HL-60/S4 treated with retinoic acid at 250 ng/mL for 4 days and 3 days (cell line): ENCODE measurements around the gene BACH1.

Experiments used
- in situ Hi-C: fragments of 300-500 bp; cut with MboI; formaldehyde crosslinking; loops from 2 replicates; pipeline ENCODE4 v1.7.0; 2022; ENCODE audit warnings: low sequenced_read_pairs

BACH1 gene

GRCh38 chr21:29290240-29290639 lies 8.5 kb upstream of the BACH1 start:
- in situ Hi-C loops = no loop called here

GRCh38 chr21:29293495-29293894 lies 5.2 kb upstream of the BACH1 start:
- in situ Hi-C loops = no loop called here

- in situ Hi-C loops = no loop called here
These were observed 3.6 kb upstream of the BACH1 start for GRCh38 chr21:29295066-29295650.

DNA sequence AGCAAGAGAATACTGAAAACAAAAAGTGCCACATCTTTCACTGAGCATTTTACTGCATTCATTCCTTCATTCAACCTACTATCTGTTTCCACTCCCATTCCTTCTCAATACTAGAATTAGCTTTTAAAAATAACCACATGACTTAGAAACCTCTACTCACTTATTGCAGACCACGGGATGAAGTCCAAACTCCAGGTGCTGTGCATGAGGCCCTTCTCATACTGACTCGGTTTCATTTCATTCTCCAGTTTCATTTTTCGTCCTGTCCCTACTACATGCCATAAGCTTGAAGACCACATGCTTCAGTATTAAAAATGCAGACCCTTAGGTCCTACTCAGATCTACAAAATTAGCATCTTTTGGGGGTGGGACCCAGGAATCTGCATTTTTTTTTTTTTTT lies 2.3 kb upstream of the BACH1 start:
- in situ Hi-C loops = no loop called here

GRCh38 chr21:29297483-29298347 lies 1.0 kb upstream of the BACH1 start:
- in situ Hi-C loops = no loop called here

DNA sequence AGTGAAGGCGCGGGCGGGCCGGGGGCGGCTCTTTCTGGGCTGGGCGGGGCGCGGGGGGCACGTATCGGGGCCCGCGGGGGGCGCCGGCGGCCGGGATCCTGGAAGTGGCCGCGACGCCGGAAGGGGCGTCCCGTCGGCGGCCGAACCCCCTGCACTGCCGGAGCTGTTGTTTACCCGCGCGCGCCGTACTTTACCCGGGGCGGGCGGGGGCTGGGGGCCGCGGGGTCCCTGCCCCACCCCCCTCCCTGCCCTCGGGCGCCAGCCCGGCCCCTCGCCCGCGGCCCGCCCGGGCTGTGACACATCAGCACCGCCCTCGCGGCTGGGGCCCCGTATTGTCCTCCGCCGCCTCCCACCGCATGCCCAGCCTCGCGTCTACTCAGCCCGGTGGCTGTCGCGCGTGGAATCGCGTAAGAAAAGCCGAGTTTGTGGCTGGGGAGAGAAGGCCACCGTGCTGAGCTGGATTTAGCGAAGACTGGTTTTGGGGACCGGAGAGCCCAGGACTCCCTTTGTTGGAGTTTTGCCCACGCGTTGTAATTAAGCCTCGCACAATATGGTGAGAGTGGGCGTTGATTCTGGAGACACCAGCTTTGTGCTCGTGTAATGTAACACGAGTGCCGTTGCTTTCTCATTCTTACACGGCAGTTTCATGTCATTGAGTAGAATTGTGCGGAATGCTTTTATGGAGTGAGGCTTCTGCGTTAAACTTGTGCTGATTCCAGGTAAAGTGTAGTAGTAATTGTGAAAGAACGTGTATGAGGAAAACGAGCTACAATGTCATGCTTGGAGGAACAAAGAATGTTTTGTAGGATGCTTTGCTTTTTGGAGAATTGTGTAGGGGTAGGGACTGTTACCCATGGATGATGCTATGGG lies 559 bp downstream of the BACH1 start:
- in situ Hi-C loops = no loop called here

DNA sequence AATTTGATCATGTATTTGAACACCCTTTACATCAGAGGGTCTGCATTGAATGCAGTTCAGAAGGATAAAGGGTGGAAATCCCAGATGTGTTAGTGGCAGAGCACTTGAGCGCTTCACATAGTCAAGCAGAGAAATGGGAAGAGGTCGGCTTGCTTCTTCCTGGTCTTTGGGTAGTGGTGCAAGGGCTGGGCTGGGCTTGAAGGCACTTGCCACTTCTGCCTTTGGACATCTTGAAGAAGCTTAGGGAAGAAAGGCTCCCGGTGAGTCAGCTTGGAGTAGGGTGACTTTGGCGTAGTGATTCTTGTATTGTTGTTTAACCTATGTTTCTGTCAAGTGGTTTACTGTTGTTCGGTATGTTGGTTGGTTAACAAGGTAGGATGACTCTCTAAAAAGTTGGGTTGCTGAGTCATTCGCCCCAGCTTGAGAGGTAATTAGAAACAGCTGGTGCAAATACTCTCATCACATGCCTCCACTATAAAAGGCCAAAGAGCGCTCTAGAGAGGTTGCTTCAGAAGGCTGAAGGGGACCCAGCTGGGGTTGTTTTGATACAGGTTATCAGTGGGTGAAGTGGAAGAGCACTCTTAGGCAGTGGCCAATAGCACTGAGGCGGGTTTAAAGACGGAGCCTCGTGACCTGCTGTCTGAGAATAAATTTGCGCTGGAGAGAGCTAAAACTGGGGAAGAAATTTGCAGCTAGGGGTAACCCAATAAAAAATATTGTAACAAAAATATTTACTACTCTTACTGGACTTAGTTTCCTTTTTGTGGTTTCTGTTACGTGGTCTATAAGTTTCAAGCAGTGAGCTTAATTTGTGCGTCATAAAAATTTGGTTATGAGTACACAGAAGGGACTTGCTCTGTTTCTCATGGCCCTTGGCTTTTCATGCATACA lies 1.4 kb downstream of the BACH1 start:
- in situ Hi-C loops = no loop called here

DNA sequence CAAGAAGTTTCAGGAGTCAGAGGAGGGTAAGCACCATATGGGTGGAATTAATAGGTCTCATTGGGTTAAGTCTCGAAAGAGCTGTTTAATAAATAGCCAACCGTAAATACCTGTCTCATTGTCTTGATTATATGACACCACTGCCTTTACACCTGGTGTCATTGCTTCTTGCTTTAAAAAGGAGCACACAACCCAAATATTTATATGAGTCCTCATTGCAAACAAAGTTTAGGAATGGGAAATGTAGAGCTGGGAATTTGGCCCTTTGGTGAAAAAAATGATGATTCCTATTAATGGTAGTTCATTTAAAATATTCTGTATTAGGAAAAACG lies 2.1 kb downstream of the BACH1 start:
- in situ Hi-C loops = no loop called here

DNA sequence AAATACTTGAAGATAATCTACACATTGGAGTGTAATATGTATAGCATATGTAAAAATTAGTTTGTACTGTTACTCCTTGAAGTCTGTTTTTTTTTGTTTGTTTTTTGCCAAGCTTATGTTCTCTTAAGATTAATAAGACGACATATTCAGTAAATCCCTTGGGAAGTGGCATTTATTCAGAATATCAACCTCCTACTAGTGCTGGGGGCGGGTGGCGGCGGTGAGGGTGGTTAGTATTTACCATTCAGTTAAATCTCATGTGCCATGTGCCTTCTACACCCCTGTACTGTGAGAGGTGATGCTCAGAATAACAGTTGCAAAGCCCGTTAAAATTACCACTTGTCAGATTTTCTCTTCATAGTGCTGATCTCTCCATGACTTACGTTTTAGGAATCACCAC lies 3.0 kb downstream of the BACH1 start:
- in situ Hi-C loops = no loop called here

GRCh38 chr21:29302359-29302875 lies 3.7 kb downstream of the BACH1 start:
- in situ Hi-C loops = no loop called here

GRCh38 chr21:29303288-29303687 lies 4.6 kb downstream of the BACH1 start:
- in situ Hi-C loops = no loop called here

- in situ Hi-C loops = no loop called here
These were observed 5.9 kb downstream of the BACH1 start for GRCh38 chr21:29304597-29304996.

- in situ Hi-C loops = no loop called here
These were observed 6.3 kb downstream of the BACH1 start for GRCh38 chr21:29305068-29305467.

DNA sequence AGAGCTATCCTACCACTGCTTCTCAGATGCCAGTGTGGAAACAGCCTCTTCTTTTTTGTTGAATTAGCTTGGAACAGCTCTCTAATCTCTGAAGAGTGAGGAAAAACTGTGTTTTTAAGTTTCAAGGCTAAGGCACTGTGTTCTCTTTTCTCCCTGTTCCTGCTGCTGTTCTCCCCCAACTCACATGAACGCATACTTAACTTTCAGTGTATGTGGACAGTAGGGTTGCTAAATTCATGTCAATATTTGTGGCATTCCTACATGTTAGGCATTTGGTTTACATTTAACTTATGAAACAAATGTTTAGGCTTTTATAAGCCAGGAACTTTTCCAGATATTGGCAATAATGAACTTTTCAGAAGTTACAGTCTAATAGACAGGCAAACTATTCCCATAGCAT lies 6.8 kb downstream of the BACH1 start:
- in situ Hi-C loops = no loop called here

DNA sequence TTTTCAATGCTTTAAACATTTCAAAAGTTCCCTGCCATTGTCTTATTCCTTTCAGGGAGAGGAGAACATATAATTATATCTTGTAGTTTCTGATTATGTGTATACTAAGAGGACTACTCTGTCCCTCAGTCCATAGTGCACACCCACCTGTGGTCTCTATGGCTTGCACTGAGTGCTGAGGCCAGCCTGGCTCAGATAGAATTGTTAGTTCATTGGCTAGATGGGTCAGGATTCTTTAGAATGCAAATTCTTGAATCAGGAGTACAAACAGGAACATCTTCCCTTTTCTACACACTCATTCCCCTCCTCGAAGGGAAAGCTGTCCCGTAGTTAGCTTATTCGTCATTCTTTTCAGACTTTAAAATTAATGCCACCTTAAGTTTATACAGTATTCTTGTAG lies 8.2 kb downstream of the BACH1 start:
- in situ Hi-C loops = no loop called here

DNA sequence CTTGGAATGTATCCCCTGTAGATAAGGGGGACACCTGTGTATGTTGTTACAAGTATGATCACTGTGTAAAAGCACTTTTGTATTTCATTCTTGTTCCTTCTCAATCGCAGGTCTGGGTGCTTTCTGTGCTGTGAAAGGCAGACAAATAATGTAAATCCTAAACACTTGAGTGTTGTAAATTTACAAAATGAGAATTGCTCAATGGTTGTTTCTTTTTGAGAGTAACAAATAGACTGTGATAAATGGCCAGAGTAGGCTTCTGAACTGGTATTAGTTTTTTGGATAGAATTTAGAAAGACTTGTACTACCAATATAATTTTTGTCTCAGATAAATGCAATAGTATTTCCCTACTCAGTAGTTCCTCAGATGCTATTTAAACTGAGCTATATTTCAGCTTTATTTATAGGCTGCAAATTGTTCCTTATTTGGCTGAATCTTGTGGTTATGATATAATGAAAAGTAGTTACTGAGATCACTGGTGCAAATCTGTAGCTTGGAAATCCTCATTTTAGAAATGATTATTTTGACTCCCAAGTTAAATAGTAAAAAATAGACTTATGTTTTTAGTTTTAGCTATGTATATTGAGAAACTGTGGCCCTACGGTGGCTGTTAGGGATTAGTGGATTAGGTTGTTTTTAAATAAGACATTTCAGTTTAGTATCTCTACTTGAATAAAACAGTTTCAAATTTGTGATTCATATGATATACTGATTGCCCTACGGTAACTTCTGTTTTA lies 9.2 kb downstream of the BACH1 start:
- in situ Hi-C loops = no loop called here

DNA sequence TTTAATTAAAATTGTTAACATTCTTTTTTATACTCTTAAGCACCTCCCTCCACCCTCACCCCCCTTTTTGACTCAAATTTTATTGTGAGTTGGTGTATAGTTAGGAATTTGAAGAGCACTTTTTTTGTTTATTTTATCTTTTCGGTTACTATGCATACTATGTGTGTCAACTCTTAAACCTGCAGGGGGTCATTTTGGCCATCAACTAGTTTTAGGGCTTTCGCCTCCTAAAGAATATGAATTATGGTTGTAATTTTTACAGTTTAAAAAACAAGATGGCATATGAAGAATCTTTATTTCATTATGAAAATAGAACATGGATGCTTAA lies 9.7 kb downstream of the BACH1 start:
- in situ Hi-C loops = no loop called here

DNA sequence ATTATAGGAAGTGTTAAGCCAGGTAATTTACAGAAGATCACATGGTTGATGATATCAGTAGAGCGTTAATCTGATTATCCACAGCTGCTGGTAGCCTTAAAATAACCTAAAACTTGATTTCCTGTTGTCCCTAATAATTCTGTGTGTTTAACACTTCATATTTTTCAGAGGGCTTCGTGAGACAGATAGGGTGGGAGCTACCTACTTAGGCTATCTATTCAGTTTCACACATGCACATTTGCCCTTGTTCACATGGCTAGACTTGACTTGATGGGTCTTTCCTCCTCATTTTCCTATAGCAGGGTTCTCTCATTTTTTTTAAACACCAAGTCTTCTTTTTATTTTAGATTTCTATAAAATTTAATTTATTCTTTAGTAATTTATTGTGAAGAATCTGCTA lies 11.0 kb downstream of the BACH1 start:
- in situ Hi-C loops = no loop called here

DNA sequence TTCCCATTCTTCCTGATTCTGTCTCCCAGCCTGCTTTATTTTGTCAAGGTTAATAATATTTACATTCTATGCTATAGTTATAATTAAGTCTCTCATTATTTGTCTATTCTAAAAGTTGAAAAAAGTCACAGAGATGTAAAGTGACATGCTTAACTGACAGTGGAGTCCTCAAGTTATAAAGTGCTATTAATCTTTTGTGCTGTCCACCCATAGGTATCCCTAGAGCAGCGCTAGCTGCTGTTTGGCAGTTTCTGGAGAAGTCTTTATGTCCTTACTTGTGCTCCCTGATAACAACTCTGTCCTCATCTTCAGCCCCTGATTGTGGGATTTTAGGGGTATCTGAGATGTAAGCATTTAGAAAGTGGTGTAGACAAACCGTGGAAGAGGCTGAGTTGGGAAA lies 13.1 kb downstream of the BACH1 start:
- in situ Hi-C loops = no loop called here

GRCh38 chr21:29312981-29313380 lies 14.3 kb downstream of the BACH1 start:
- in situ Hi-C loops = no loop called here
